ENCODE results near the gene KCNJ4.

KCNJ4 gene

GRCh38 chr22:38477585-38477984 is 22.6 kb upstream of the KCNJ4 start:
- no peak for ATAC-seq
- TF ChIP-seq CSRNP3 (CRISPR knock-in tag; IDR thresholded peaks at IDR 0.05) (no peak), ZNF8 (CRISPR knock-in tag; IDR thresholded peaks at IDR 0.05) (no peak), PATZ1 (CRISPR knock-in tag; IDR thresholded peaks at IDR 0.05; ENCODE audit: borderline replicate concordance) (no peak), BACH2 (CRISPR knock-in tag; IDR thresholded peaks at IDR 0.05; ENCODE audit: borderline replicate concordance) (no peak), CSDC2 (CRISPR knock-in tag; IDR thresholded peaks at IDR 0.05) (no peak), ARNTL (CRISPR knock-in tag; IDR thresholded peaks at IDR 0.05; ENCODE audit: borderline replicate concordance, low read depth) (no peak), ZNF565 (CRISPR knock-in tag; conservative IDR thresholded peaks at IDR 0.05; ENCODE audit: low read depth) (no peak), ISL1 (CRISPR knock-in tag; IDR thresholded peaks at IDR 0.05) (no peak), ESRRG (CRISPR knock-in tag; IDR thresholded peaks at IDR 0.05) (no peak), SNAI2 (CRISPR knock-in tag; IDR thresholded peaks at IDR 0.05) (no peak), POU6F1 (CRISPR knock-in tag; IDR thresholded peaks at IDR 0.05; ENCODE audit: borderline replicate concordance, low read depth) (no peak), ZFP30 (CRISPR knock-in tag; IDR thresholded peaks at IDR 0.05) (no peak)

- ATAC-seq = no peak
These were observed 19.1 kb upstream of the KCNJ4 start for GRCh38 chr22:38474003-38474607.

GRCh38 chr22:38471237-38471636 is 16.2 kb upstream of the KCNJ4 start:
- ATAC-seq = no peak
- TF ChIP-seq BACH2 (CRISPR knock-in tag; IDR thresholded peaks at IDR 0.05; ENCODE audit: borderline replicate concordance) (no peak), CSDC2 (CRISPR knock-in tag; IDR thresholded peaks at IDR 0.05) (no peak), ZFP3 (CRISPR knock-in tag; IDR thresholded peaks at IDR 0.05) (no peak), RARB (CRISPR knock-in tag; IDR thresholded peaks at IDR 0.05) (no peak), ZNF70 (CRISPR knock-in tag; IDR thresholded peaks at IDR 0.05) (no peak), ARNTL (CRISPR knock-in tag; IDR thresholded peaks at IDR 0.05; ENCODE audit: borderline replicate concordance, low read depth) (no peak), TSHZ2 (CRISPR knock-in tag; IDR thresholded peaks at IDR 0.05) (no peak), ESRRG (CRISPR knock-in tag; IDR thresholded peaks at IDR 0.05) (no peak), POU6F1 (CRISPR knock-in tag; IDR thresholded peaks at IDR 0.05; ENCODE audit: borderline replicate concordance, low read depth) (no peak)

More at GRCh38 chr22:38474003-38474607, 19.1 kb upstream of the KCNJ4 start:
- TF ChIP-seq ZFP30 (CRISPR knock-in tag; IDR thresholded peaks at IDR 0.05) = no peak
- no peak for TF ChIP-seq OSR1 (CRISPR knock-in tag; IDR thresholded peaks at IDR 0.05)
- no peak for TF ChIP-seq ZNF70 (CRISPR knock-in tag; IDR thresholded peaks at IDR 0.05)
- no peak for TF ChIP-seq ZFP3 (CRISPR knock-in tag; IDR thresholded peaks at IDR 0.05)
- no peak for TF ChIP-seq PPARA (CRISPR knock-in tag; IDR thresholded peaks at IDR 0.05; ENCODE audit: borderline replicate concordance)
- TF ChIP-seq RARB (CRISPR knock-in tag; IDR thresholded peaks at IDR 0.05) = no peak
- no peak for TF ChIP-seq BACH2 (CRISPR knock-in tag; IDR thresholded peaks at IDR 0.05; ENCODE audit: borderline replicate concordance)
- TF ChIP-seq CREB5 (CRISPR knock-in tag; IDR thresholded peaks at IDR 0.05; ENCODE audit: low read depth) = no peak
- TF ChIP-seq ARNTL (CRISPR knock-in tag; IDR thresholded peaks at IDR 0.05; ENCODE audit: borderline replicate concordance, low read depth) = no peak
- no peak for TF ChIP-seq ZC3H10 (CRISPR knock-in tag; IDR thresholded peaks at IDR 0.05)
- TF ChIP-seq ESRRG (CRISPR knock-in tag; IDR thresholded peaks at IDR 0.05) = no peak
- no peak for TF ChIP-seq ZNF8 (CRISPR knock-in tag; IDR thresholded peaks at IDR 0.05)
- no peak for TF ChIP-seq POU6F1 (CRISPR knock-in tag; IDR thresholded peaks at IDR 0.05; ENCODE audit: borderline replicate concordance, low read depth)
- no peak for TF ChIP-seq GLIS3 (CRISPR knock-in tag; IDR thresholded peaks at IDR 0.05)
- no peak for TF ChIP-seq ZNF565 (CRISPR knock-in tag; conservative IDR thresholded peaks at IDR 0.05; ENCODE audit: low read depth)
